ENCODE data around the gene UBE2Q2. TPM values are rescaled to one million over a fixed set of nuclear protein-coding genes. Genes with fewer than 3 reads are reported as not detected.
"Not testable (repeated sequence)": the region's sequence is repeated elsewhere in the genome, so short reads cannot be mapped to it uniquely, and the experiment has no call there.

The UBE2Q2 gene
- total and polyA plus RNA-seq, 2 of the 4 experiments (the other 2 are of a cell fraction) = 18.0 to 28.9 TPM

GRCh38 chr15:75864213-75865059, 21.2 kb downstream of the UBE2Q2 start:
- H3K14ac ChIP-seq (replicated peaks; ENCODE audit: low read depth, low read length) = peak overlapping the region; percentile 78; the same call in 1 of the 2 replicates
- no peak for TF ChIP-seq POLR2A (IDR thresholded peaks at IDR 0.05; ENCODE audit: low read depth, low read length)
- TF ChIP-seq BHLHE40 (IDR thresholded peaks at IDR 0.05; ENCODE audit: low read depth, low read length) = no peak
- TF ChIP-seq SMC3 (IDR thresholded peaks at IDR 0.05; ENCODE audit: low read depth, low read length) = no peak
- peak; percentile 81 for TF ChIP-seq CEBPB (IDR thresholded peaks at IDR 0.05; ENCODE audit: low read depth, low read length)
- intact Hi-C loops (cut with micrococcal nuclease) (no loop called here), in situ Hi-C loops (cut with MboI; ENCODE audit: low sequenced_read_pairs) (no loop called here), dilution Hi-C loops (cut with HindIII; ENCODE audit: low sequenced_read_pairs, unreplicated experiment) (no loop called here)
- no peak overlapping the region for H2AK5ac ChIP-seq (ENCODE audit: low read depth, low read length)
- H3K18ac ChIP-seq (ENCODE audit: low read depth, low read length) = no peak overlapping the region; the same call in 1 of the 2 replicates
- H3K56ac ChIP-seq (ENCODE audit: extremely low read depth, insufficient read depth, low read length) = no peak overlapping the region
- DNase-seq = peak; percentile 17
- H2AK9ac ChIP-seq (replicated peaks; ENCODE audit: low read depth, low read length, poor library complexity) = no peak overlapping the region
- no peaks in the 10 kb centered on the region for H3K27me3 ChIP-seq (ENCODE audit: control insufficient read depth, insufficient read depth, low read length)
- peaks cover 13% of the 10 kb centered on the region for H3K36me3 ChIP-seq (ENCODE audit: control insufficient read depth, insufficient read depth, low read length)
- H3K9me3 ChIP-seq (ENCODE audit: control insufficient read depth, insufficient read depth, low read length) = no peaks in the 10 kb centered on the region
- H3K9ac ChIP-seq (ENCODE audit: low read depth, low read length) = no peak overlapping the region
- no peak overlapping the region for H2AFZ ChIP-seq (replicated peaks; ENCODE audit: low read length, poor library complexity)
- H4K5ac ChIP-seq (ENCODE audit: low read depth, low read length) = peak overlapping the region; percentile 54
- no peak for ATAC-seq (ENCODE audit: low read depth)
- H3K9me1 ChIP-seq (ENCODE audit: insufficient read depth, low read length) = peaks cover 4% of the 10 kb centered on the region; the same call in 1 of the 2 replicates
- peak overlapping the region; percentile 44 for H3K4me2 ChIP-seq (ENCODE audit: low read depth, low read length)
- peak overlapping the region in 1 of 2 experiments; percentile 37; a peak in 2 of 4 replicates for H4K8ac ChIP-seq (ENCODE audit: low read depth in 2 of 2, low read length in 2 of 2)
- H4K91ac ChIP-seq (ENCODE audit: insufficient read depth, low read depth, low read length) = no peak overlapping the region
- peaks cover 14% of the 10 kb centered on the region; the same call in 1 of the 2 replicates for H4K20me1 ChIP-seq (ENCODE audit: insufficient read depth, low read length)
- no peak overlapping the region; the same call in 1 of the 2 replicates for H3K27ac ChIP-seq (ENCODE audit: insufficient read depth, low read length)
- ChIA-PET CTCF (interaction anchor here (0.6 to 1.0 kb wide), 2 partner anchors 12 to 38 kb away, joined by 4 read pairs; no protein-coding TSS in a partner anchor), POLR2A (ENCODE audit: unreplicated experiment) (no interaction called here)
- peaks cover 32 to 67% of the 10 kb centered on the region in 2 experiments for H3K79me1 ChIP-seq (ENCODE audit: low read depth in 1 of 2, low read length in 2 of 2)
- H3K23ac ChIP-seq (ENCODE audit: low read depth, low read length) = peak overlapping the region; percentile 39; the same call in 1 of the 2 replicates
- no peak overlapping the region for H2BK15ac ChIP-seq (ENCODE audit: low read depth, low read length)
- no peak overlapping the region for H2BK120ac ChIP-seq (ENCODE audit: low read depth, low read length)
- no peak overlapping the region for H3K4ac ChIP-seq (ENCODE audit: low read depth, low read length)
- peaks cover 9% of the 10 kb centered on the region for H3K4me1 ChIP-seq (ENCODE audit: control insufficient read depth, insufficient read depth, low read length)
- WGBS, 2 experiments (ENCODE audit: extremely low coverage in 2 of 2, insufficient read length in 1 of 2) = no CpG with 5 or more reads among the region's 5 CpGs
- no peak overlapping the region for H2BK5ac ChIP-seq (ENCODE audit: low read depth, low read length, poor library complexity, severe bottlenecking)
- no TSS peak for BruUV-seq (replicated peaks)
- H2BK20ac ChIP-seq (ENCODE audit: low read depth, low read length) = no peak overlapping the region
- no peak overlapping the region for H3K4me3 ChIP-seq (ENCODE audit: insufficient read depth, low read depth, low read length)

- H3K18ac ChIP-seq (ENCODE audit: low read depth, low read length); H3K14ac ChIP-seq (replicated peaks; ENCODE audit: low read depth, low read length); H3K27ac ChIP-seq (ENCODE audit: insufficient read depth, low read length); H2AK5ac ChIP-seq (ENCODE audit: low read depth, low read length); H4K5ac ChIP-seq (ENCODE audit: low read depth, low read length); ATAC-seq (ENCODE audit: low read depth); H3K56ac ChIP-seq (ENCODE audit: extremely low read depth, insufficient read depth, low read length); H3K27me3 ChIP-seq (ENCODE audit: control insufficient read depth, insufficient read depth, low read length); H2BK5ac ChIP-seq (ENCODE audit: low read depth, low read length, poor library complexity, severe bottlenecking); H2BK20ac ChIP-seq (ENCODE audit: low read depth, low read length); H3K4ac ChIP-seq (ENCODE audit: low read depth, low read length); H2BK15ac ChIP-seq (ENCODE audit: low read depth, low read length); H3K9me3 ChIP-seq (ENCODE audit: control insufficient read depth, insufficient read depth, low read length); H2AK9ac ChIP-seq (replicated peaks; ENCODE audit: low read depth, low read length, poor library complexity); H3K4me2 ChIP-seq (ENCODE audit: low read depth, low read length); intact Hi-C loops (cut with micrococcal nuclease); H3K4me1 ChIP-seq (ENCODE audit: control insufficient read depth, insufficient read depth, low read length); BruUV-seq (replicated peaks); H3K9me1 ChIP-seq (ENCODE audit: insufficient read depth, low read length); in situ Hi-C loops (cut with MboI; ENCODE audit: low sequenced_read_pairs); DNase-seq; H3K23ac ChIP-seq (ENCODE audit: low read depth, low read length); H4K8ac ChIP-seq (ENCODE audit: low read depth in 2 of 2, low read length in 2 of 2); H4K91ac ChIP-seq (ENCODE audit: insufficient read depth, low read depth, low read length); dilution Hi-C loops (cut with HindIII; ENCODE audit: low sequenced_read_pairs, unreplicated experiment); H2AFZ ChIP-seq (replicated peaks; ENCODE audit: low read length, poor library complexity); POLR2A ChIA-PET (ENCODE audit: unreplicated experiment); H3K9ac ChIP-seq (ENCODE audit: low read depth, low read length); H2BK120ac ChIP-seq (ENCODE audit: low read depth, low read length); H3K4me3 ChIP-seq (ENCODE audit: insufficient read depth, low read depth, low read length); H4K20me1 ChIP-seq (ENCODE audit: insufficient read depth, low read length): not testable (repeated sequence)
- no CpG with 5 or more reads among the region's 1 CpG for WGBS, 2 experiments (ENCODE audit: extremely low coverage in 2 of 2, insufficient read length in 1 of 2)
- CTCF ChIA-PET = interaction anchor here (0.6 kb wide), 1 partner anchor 10 kb away, joined by 4 read pairs; no protein-coding TSS in a partner anchor
- H3K36me3 ChIP-seq (ENCODE audit: control insufficient read depth, insufficient read depth, low read length) = peaks cover 16% of the 10 kb centered on the region
- peaks cover 33 to 66% of the 10 kb centered on the region in 2 experiments for H3K79me1 ChIP-seq (ENCODE audit: low read depth in 1 of 2, low read length in 2 of 2)
Observed at GRCh38 chr15:75866045-75866444, 22.8 kb downstream of the UBE2Q2 start.
